HT1080 (cell line): ENCODE results near the gene QSER1. TPM values are rescaled to one million over a fixed set of nuclear protein-coding genes. Genes with fewer than 3 reads are reported as not detected.

ENCODE experiments used
- DNase-seq: peaks from one replicate; pipeline ENCODE4 v3.0.0-alpha.2; 2015; ENCODE audit warnings: low read depth
- total RNA-seq: library from RNA; depleted of rRNA; stranded (reverse); fragments of >200 nt; shearing (Covaris generic); gene quantifications from 2 replicates; pipeline ENCODE4 v1.2.3, GENCODE V29; 2014

The QSER1 gene
- total RNA-seq, 1 experiment from 2014 or later, result 24.7 TPM

DNA sequence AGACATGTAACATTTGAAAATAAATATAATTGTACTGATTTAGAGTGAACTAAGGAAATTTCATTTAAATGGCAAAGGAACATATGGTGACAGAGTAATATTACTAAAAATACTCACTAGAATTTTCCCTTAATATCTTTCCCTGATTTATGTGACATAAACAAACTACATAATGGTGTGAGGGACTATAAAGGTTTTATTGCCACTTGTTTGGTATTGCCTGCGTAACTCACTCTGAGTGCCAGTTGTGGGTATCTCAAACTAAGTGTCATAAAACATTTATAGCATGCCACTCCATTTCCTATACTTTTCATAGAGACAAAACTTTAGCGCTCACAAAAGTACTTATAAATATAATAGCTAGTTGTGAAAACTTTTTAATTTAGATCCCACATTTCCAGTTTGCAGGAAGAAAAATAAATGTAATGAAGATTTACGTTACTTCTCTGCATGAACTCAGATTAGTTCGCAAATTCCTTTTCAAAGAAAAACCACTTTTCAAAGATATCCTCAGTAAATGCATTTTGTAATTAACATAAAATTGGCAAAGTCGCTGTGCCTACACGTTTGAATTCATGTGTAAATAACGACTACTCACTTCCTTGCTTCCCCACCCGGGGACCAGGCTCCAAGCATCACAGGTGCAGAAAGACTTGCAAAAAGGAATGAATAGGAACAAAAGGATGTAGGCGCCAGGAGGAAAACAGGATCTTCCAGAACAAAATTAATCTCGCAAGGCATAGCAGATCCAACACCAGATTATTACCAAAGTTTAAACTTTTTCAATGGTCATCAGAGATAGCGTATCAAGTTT lies 1.6 kb upstream of the QSER1 start:
- DNase-seq, result no peak

DNA sequence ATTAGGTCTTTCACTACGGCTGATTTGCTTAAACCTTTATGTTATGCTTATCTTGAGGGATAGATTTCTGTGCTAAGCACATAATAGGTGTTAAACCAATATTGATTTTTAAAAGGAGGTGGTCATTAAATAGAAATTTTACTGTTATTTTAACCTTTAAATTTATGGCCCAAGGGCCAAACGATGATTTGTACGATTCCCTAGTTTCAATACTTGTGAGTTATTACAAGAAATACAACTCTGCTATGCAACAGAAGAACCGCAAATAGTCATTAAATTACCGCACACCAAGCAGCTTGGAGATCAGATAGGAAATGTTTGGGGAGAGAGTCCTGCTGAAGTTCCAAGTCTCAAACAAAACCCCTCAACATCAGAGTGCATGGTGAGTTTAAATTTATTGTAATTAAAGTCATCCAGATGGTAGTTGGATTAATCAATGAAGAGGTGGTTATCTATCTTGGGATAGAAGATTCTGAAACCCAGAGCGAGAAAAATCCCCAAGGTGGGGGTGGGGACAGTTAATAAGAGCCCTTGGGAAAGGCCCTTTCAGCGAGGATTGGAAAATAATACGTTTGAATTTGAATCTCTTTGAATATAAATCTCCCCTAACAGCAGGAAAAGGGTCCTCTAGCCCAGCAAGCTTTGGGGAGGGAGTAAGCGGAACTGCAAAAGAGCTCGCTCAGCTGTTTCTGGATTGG lies 805 bp upstream of the QSER1 start:
- peak; percentile 8 for DNase-seq

DNA sequence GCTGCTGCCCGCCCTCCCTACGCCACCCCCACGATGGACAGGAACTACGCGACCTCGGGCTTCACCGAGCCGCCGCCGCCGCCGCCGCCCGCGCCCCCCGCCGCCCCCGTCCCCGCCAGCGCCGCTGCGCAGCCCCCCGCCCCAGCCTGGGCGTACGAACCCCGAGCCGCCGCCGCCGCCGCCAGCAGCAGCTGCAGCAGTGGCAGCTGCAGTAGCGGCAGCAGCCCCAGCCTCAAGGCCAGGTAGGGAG lies 407 bp downstream of the QSER1 start:
- DNase-seq, result no peak

DNA sequence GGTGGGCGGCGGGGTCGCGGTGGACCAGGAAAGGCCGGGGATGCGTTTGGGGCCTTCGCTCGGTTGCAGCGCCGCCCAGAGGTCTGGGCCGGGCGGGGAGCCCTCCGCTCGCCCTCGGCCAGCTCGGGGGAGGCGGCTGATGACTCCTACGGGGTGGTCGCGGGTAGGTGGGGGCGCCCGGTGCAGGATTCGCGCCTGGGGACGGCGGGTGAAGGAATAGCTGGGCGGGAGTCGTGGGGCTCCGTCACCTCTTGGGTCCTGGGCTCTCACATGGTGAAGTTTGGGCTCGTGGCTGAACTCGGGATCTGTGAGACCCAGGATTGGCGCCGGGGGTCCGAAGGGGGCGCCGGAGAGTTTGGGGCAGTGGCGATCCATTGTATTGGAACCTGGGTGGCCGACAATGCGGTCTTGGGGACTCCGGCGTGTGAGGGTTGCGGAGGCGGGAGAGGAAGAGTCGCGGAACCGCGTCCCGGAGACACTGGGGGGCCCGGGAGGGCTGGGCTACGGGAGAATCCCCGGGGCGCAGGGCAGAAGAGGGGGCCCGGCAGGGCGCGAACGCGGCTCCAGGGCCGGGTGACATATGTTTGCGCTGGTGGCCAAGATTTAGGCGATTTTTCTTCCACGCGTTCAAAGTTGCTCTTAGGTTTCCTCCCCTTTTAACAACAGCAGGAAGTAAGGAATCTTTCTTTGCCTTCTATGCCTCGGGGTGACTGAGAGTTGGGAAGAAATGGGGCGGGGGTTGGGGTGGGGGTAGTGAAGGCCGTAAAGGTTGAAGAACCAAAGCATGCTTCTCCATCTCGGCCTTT lies 935 bp downstream of the QSER1 start:
- DNase-seq, result peak; percentile 46

DNA sequence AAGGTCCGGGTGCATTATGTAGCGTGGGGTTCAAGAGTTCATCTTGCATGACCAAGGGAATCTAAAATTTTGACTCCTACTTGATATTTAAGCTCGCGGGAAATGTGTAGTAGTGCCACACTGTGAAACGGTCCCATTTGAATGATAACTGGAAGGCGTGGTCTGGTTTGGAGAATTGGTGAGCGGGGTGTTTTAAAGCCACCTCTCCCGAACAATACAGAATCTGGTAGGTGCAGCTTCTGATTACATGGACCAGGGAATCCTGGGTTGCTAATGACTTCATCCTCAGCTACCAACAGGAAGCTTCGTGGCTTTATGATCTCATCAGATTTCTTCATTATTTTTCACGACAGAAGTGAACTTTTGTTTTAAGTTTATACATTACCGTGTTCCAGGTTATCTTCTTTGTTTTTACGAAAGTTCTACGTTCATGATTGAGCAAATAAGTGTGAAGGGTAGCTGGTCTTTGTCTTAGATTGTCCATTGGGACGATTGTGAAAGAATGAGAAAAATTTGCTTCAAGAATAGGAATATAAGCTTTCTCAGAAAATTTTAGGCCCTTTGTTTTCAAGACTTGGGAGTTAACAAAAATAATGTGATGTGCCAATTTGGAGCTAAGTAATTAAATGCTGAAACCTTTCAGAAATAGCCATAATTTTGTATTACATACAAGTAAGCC lies 1.7 kb downstream of the QSER1 start:
- peak; percentile 82 for DNase-seq

DNA sequence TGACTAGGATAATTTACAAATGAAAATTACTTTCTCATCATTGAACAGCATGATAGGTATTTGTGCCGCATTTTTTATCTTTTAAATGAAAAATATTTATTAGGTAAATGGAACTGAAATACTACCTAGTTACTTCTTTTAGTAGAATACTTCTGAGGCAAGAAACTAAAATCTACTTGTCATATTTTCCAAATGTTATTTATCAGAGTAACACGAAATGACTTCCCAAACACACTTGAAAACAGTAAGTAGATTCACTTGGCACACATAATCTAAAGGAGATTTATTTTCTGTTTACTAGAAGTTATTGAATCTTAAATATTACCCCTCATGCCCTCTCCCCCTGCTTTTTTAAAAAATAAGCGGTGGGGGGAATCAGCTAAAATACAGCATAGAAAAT lies 2.3 kb downstream of the QSER1 start:
- DNase-seq, result no peak

DNA sequence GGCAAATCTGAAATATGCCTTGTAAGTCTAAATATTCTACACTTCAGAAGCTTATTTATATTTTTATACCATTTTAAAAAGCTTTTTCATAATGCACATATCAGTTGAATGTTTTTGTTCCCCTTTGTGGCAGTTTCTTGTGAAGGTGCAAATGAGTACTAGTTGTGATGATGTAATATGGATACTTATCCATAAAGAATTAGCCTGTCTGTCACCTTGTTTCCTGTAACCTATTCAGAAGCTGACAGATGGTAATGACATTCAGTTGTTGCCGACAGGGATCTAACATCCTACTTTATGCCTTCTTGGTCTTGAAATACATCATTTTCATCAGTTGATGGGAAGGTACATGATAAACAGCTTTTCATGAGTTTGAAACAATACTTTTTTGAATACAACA lies 2.9 kb downstream of the QSER1 start:
- no peak for DNase-seq

DNA sequence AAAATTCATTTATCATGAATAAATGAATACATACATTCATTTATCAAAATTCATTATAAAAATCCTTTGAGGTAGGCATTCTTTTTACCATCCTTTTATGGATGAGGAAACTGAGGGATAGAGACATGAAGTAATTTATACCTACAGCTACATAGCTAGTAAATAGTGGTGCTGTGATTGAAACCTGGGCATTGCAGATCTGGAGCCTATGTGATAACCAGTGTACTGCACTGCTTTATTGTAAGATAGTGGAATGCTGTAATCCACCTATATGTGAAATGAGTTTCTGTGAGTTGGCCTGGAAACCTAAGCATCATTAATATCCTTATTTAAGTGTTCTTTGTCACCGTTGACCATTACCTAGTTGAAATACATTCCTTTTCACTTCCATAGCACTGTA lies 4.5 kb downstream of the QSER1 start:
- no peak for DNase-seq

DNA sequence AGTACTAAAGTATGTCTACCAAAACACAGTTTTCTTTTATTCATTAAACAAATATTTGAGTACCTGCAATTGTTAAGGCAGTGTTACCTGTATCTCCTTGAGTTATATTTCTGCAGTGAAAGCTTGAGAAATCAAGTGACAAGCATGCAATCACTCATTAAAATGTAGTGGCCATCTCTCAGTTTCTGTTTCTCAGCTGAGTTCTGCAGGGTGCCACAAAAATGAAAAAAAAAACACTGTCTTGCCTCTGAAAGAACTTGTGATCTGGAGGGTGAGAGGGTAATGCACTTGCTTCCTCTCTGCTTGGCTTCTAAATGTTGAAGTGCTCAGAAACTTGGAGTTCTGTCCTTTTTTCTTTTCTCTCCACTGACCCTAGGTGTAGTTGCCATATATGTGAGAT lies 6.8 kb downstream of the QSER1 start:
- no peak for DNase-seq

DNA sequence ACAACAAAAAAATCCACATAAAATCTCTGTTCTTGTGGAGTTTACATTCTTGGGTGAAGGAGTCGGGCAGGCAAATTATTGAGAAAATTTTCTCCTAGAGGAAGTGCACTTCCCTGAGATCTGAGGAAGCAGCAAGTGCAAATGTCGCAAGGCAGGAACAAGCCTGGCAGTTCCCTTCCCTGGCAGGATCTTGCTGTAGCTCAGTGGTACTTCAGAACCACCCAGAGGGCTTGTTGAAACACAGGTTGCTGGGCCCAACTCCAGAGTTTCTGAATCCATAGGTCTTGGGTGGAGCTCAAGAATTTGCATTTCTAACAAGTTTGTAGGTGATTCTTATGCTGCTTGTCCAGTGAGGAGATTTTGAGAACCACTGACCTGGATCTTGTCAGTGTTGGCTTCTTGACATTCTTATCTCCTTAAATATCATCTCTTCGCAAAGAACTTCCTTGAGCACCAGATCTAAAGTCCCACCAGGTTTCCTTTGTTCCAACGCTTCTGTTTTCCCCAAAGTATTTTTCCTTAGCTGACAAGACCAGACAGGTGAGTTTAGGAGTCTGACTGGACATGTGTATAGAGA lies 9.6 kb downstream of the QSER1 start:
- DNase-seq, result no peak

DNA sequence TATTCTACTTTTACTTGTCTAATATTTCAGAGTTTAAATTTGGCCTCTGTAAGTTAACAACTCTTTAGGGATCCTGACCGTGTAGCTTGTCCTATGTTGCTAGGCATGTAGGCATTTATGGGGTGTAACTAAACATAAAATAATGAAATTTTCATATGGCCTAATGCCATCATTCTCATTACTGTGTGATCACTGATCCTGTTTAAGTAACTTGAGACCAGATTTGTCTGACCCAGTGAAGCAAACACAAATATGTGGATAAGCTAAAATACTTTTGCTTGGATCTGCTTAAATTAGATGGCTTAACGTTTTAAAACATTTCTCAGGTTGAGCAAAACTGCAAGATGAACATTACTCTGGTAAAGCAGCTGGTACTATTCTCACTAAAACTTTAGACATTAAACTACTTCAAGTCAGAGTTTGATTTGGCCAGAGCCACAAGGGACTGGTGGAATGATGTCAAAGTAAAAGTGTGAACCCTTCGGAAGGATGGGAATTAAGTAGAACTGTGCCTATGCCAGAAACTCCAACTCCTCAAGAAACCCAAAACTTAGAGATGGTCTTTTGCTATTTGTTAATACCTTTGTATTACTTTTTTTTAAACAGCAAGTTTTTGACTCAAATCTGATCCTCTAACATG lies 12.5 kb downstream of the QSER1 start:
- no peak for DNase-seq

DNA sequence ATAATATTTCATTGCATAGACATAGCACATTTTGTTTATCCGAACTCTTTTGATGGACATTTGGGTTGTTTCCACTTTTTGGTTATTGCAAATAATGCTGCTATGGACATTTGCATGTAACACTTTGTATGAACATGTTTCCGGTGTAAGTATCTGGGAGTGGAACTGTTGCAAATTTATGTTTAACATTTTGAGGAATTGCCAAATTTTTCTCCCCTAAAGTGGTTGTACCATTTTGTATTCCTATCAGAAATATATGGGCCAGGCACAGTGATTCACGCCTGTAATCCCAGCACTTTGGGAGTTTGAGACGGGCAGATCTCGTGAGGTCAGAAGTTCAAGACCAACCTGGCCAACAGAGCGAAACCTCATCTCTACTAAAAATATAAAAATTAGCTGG lies 16.0 kb downstream of the QSER1 start:
- DNase-seq, result no peak

DNA sequence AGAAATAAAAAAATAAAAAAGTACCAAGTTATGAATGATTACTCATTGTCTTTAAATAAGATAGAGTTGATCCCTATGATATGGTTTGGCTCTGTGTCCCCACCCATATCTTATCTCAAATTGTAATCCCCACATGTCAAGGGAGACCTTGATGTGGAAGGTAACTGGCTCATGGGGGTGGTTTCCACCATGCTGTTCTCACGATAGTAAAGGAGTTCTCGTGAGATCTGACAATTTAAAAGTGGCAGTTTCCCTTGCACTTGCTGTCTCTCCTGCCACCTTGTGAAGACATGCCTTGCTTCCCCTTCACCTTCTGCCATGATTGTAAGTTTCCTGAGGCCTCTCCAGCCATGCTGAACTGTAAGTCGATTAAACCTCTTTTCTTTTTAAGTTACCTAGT lies 18.8 kb downstream of the QSER1 start:
- DNase-seq, result no peak

DNA sequence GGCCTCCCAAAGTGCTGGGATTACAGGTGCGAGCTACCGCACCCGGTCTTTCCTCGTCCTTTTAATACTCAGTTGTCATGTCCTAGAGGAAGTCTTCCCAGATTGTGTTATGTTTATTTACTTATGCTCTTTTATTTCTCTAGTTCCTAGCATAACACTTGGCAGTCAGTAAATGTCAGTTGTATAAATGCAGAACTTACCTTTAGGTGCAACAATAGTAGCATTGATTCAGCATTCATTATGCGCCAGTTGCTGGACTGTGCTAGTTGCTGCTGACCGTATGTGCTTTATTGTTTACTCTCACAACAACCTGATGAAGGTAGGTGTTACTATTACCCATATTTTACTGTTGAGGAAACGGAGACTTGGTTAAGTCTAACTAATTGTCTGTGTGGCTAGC lies 20.8 kb downstream of the QSER1 start:
- DNase-seq, result no peak

DNA sequence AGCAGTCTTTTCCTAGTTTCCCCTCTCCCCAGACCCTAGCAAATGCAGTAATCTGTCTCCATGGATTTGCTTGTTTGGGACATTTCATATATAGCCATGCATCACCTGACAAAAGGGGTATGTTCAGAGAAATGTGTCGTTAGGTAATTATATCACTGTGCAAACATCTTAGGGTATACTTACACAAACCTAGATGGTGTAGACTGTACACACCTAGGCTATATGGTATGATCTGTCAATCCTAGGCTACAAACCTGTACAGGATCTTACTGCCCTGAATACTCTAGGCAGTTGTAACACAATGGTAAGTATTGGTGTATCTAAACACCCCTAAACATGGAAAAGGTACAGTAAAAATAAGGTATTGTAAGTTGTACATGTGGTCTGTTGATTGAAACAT lies 23.8 kb downstream of the QSER1 start:
- no peak for DNase-seq

DNA sequence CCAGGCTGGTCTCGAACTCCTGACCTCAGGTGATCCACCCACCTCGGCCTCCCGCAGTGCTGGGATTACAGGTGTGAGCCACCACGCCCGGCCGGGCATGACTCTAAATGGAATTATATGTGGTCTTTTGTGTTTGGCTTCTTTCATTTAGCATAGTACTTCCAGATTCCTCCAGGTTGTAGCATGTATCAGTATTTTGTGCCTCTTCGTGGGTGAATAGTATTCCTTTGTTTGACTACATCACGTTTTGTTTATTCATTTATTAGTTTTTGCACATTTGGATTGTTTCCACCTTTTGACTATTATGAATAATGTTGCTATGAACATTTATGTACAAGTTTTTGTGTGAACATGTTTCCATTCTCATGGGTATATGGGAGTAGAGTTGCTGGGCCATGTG lies 24.4 kb downstream of the QSER1 start:
- DNase-seq, result no peak

DNA sequence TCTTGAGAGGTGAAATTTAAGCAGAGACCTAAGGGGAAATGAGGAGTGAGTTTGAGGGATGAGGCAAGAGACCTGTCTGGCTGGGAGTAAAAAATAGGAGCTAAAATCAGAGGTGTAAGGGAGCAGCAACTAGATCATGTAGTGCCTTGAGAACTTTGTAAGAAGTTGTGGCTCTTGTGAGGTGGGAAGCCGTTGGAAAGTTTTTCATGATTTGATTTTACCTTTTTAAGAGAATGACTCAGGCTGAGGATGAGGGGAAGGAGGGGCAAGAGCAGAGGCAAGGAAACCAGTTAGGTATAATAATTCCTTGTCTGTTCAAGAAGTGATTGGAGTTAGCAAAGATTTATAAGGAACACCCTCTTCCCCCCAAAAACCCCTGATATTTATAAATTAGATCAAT lies 25.8 kb downstream of the QSER1 start:
- DNase-seq, result peak; percentile 29

DNA sequence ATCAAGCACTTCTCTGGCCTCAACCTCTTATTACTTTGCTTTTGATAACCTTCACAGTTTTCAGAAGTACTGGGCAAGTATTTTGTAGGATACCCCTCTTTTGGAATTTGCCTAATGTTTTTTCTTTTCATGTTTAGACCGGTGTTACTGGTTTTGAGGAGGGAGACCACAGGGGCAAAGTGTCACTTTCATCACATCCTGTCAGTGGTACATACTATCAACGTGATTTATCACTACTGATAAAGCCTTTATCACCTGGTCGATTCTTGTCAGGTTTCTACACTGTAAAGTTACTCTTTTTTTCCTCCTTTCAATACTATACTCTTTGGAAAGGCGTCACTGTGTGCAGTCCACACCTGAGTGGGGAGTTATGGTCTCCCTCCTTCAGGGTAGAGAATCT lies 26.7 kb downstream of the QSER1 start:
- no peak for DNase-seq

DNA sequence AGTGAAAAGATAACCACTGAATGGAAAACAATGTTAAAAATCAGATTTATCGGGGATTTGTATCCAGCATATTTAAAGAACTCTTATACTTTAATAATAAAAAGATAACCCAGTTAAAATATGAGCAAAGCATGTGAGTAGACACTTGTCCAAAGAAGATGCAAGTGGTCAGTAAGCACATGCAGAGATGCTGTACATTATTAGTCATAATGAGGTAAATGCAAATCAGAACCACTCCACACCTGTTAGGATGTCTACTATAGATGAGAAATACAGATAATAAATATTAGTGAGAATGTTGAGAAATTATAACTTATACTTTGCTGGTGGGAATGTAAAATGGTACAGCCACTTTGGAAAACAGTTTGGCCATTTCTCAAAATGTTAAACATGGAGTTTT lies 28.0 kb downstream of the QSER1 start:
- DNase-seq, result no peak

DNA sequence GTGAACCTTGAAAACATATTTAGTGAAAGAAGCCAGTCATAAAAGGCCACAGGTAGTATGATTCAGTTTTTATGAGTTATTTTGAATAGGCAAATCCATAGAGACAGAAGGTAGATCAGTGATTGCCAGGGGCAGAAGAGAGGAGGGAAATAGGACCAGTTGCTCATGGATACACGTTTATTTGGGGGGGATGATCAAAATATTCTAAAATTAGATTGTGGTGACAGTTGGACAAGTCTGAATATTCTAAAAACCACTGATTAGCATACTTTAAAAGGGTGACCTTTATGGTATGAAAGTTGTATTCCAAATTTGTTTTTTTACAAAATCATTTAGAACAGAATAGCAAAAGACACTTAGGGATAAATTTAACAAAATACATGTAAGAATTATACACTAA lies 28.6 kb downstream of the QSER1 start:
- no peak for DNase-seq

DNA sequence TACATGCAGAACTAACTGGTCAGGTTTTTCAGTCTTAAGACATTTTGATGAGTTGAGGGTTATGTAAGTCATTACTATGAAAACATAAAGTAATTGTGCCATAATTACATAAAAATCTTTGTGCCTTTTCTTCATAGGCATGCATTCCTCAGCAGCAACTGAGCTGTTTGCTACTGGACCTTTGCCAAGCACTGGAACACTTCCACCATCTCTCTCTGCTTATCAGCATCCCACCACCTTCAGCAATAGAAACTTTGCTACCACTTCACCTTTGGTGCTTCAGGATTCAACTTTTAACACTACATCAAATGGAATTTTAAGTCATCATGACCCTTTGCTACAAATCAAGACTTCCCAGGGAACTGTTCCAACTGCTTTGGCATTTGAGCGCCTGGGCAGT lies 39.0 kb downstream of the QSER1 start:
- DNase-seq, result no peak
